ENCODE measurements around the gene RAB11B. TPM values are rescaled to one million over a fixed set of nuclear protein-coding genes. Genes with fewer than 3 reads are reported as not detected.
"Not testable (repeated sequence)": the region's sequence is repeated elsewhere in the genome, so short reads cannot be mapped to it uniquely, and the experiment has no call there.

RAB11B gene
- total RNA-seq, 3 donors from 2014 or later (not counting 1 experiment from before 2014, with no cell fraction given): 101 to 116 (median 108) TPM

DNA sequence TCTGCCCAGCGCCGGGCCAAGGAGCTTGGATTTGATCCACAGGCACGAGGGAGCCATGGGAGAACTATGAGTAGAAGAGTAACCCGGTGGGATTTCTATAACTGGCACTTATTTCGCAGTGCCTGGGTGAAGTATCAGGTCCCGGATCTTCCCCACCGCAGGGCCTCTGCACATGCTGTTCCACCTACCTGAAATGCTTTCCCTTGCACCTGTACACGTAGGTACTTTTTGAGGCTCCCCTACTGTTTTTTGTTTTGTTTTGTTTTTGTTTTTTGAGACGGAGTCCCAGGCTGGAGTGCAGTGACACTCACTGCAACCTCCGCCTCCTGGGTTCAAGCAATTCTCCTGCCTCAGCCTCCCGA is 46.7 kb upstream of the RAB11B start:
- DNase-seq (no peak), ATAC-seq (no peak)
- no peaks in the 10 kb centered on the region for H3K9me3 Mint-ChIP-seq
- Histone ChIP-seq H3K36me3 (ENCODE audit: control insufficient read depth, insufficient read depth, low read length) (no peaks in the 10 kb centered on the region), H3K27me3 (ENCODE audit: control insufficient read depth, insufficient read depth, low read length) (no peaks in the 10 kb centered on the region), H3K4me3 (ENCODE audit: low read length) (peak overlapping the region; percentile 79), H3K4me1 (ENCODE audit: control insufficient read depth, insufficient read depth, low read length) (peaks cover 19% of the 10 kb centered on the region), H3K9me3 (ENCODE audit: control insufficient read depth, insufficient read depth, low read length) (no peaks in the 10 kb centered on the region), H3K27ac (ENCODE audit: low read length) (no peak overlapping the region)
- H3K36me3 Mint-ChIP-seq: no peaks in the 10 kb centered on the region
- intact Hi-C loops (cut with micrococcal nuclease): no loop called here
- peaks cover 12 to 23% of the 10 kb centered on the region in 2 donors for H3K4me1 Mint-ChIP-seq
- H3K27ac Mint-ChIP-seq: peak overlapping the region; percentile 43 to 86
- 48% methylated on average over 11 of the region's 11 CpGs for WGBS (ENCODE audit: insufficient coverage)
- TF ChIP-seq, protein P1, sequence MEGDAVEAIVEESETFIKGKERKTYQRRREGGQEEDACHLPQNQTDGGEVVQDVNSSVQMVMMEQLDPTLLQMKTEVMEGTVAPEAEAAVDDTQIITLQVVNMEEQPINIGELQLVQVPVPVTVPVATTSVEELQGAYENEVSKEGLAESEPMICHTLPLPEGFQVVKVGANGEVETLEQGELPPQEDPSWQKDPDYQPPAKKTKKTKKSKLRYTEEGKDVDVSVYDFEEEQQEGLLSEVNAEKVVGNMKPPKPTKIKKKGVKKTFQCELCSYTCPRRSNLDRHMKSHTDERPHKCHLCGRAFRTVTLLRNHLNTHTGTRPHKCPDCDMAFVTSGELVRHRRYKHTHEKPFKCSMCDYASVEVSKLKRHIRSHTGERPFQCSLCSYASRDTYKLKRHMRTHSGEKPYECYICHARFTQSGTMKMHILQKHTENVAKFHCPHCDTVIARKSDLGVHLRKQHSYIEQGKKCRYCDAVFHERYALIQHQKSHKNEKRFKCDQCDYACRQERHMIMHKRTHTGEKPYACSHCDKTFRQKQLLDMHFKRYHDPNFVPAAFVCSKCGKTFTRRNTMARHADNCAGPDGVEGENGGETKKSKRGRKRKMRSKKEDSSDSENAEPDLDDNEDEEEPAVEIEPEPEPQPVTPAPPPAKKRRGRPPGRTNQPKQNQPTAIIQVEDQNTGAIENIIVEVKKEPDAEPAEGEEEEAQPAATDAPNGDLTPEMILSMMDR (IDR thresholded peaks at IDR 0.05): no peak
- no peaks in the 10 kb centered on the region for H3K27me3 Mint-ChIP-seq (ENCODE audit: low read depth in 2 of 2)
- peak overlapping the region; percentile 87 for H3K4me3 Mint-ChIP-seq

DNA sequence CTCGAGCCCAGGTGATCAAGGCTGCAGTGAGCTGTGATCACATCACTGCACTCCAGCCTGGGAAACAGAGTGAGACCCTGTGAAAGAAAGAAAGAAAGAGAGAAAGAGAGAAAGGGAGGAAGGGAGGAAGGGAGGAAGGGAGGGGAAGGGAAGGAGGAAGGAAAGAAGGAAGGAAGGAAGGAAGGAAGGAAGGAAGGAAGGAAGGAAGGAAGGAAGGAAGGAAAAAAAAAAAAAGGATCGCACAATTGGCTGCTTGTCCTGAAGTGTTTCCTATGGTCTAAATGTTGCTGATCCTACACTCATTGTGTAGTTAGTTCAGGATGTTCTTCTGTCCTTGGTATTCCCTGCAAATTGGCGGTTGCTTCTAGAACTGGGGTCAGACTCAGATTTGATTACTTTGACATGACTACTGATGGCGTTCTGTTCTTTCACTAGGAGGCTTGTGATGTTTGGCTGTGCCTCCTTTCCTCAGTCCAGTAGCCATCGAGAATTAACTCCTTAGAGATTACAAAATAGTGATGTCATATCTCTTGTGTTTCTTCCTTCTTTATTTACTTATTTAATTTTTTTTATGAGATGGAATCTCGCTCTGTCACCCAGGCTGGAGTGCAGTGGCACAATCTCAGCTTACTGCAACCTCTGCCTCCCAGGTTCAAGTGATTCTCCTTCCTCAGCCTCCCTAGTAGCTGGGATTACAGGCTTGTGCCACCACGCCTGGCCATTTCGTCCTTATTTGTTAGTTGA is 40.4 kb upstream of the RAB11B start:
- ATAC-seq: not testable (repeated sequence)

DNA sequence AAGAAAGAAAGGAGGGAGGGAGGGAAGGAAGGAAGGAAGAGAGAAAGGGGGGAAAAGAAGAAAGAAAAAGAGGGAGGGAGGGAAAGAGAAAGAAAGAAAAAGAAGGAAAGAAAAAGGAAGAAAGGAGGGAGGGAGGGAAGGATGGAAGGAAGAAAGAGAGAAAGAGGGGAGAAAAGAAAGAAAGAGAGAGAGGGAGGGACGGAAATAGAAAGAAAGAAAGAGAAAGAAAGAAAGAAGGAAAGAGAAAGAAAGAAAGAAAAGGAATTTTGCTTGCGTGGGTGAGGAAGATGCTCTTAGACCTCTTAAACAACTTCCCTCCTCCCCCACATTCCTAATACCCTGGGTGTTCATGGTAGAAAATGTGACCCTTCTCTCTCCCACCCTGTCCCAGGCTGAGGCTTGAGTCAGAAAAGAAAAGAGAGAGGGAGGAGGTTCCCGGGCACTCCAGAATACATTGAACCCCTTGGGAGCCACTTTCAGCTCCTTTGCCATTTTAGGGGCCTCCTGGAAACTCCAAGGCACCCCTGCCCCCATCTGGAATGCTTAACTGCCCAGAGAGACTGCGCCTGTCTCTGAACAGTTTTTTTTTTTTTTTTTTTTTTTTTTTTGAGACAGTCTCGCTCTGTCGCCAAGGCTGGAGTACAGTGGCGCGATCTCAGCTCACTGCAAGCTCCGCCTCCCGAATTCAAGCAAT is 37.9 kb upstream of the RAB11B start:
- Histone ChIP-seq H3K4me3 (ENCODE audit: low read length) (no peak overlapping the region), H3K27ac (ENCODE audit: low read length) (no peak overlapping the region), H3K9me3 (ENCODE audit: control insufficient read depth, insufficient read depth, low read length) (no peaks in the 10 kb centered on the region), H3K36me3 (ENCODE audit: control insufficient read depth, insufficient read depth, low read length) (no peaks in the 10 kb centered on the region), H3K27me3 (ENCODE audit: control insufficient read depth, insufficient read depth, low read length) (peaks cover 6% of the 10 kb centered on the region), H3K4me1 (ENCODE audit: control insufficient read depth, insufficient read depth, low read length) (peaks cover 9% of the 10 kb centered on the region)
- Mint-ChIP-seq H3K27ac (no peak overlapping the region), H3K36me3 (no peaks in the 10 kb centered on the region), H3K9me3 (no peaks in the 10 kb centered on the region), H3K4me3 (no peak overlapping the region), H3K27me3 (ENCODE audit: low read depth in 2 of 2) (peaks cover 15 to 18% of the 10 kb centered on the region in 2 donors), H3K4me1 (peaks cover 4 to 5% of the 10 kb centered on the region in 2 donors)
- ATAC-seq: no peak
- WGBS (ENCODE audit: insufficient coverage): 46% methylated on average over 9 of the region's 10 CpGs
- TF ChIP-seq, protein P1 (IDR thresholded peaks at IDR 0.05): no peak
- DNase-seq: no peak
- intact Hi-C loops (cut with micrococcal nuclease): loop anchor here (2.0 to 5.0 kb wide), 2 partner anchors 230 to 291 kb away; no protein-coding TSS in a partner anchor

More for the DNA sequence above, 40.4 kb upstream of the RAB11B start:
- H3K27ac Mint-ChIP-seq; H3K4me3 ChIP-seq (ENCODE audit: low read length); H3K4me1 Mint-ChIP-seq; H3K4me1 ChIP-seq (ENCODE audit: control insufficient read depth, insufficient read depth, low read length); H3K4me3 Mint-ChIP-seq; DNase-seq; H3K36me3 ChIP-seq (ENCODE audit: control insufficient read depth, insufficient read depth, low read length); H3K27me3 ChIP-seq (ENCODE audit: control insufficient read depth, insufficient read depth, low read length); H3K9me3 ChIP-seq (ENCODE audit: control insufficient read depth, insufficient read depth, low read length); H3K36me3 Mint-ChIP-seq; H3K27ac ChIP-seq (ENCODE audit: low read length); H3K9me3 Mint-ChIP-seq: not testable (repeated sequence)
- peaks cover 15 to 18% of the 10 kb centered on the region in 2 donors for H3K27me3 Mint-ChIP-seq (ENCODE audit: low read depth in 2 of 2)
- WGBS (ENCODE audit: insufficient coverage): 73% methylated on average over 5 of the region's 8 CpGs
- intact Hi-C loops (cut with micrococcal nuclease): loop anchor here (5.0 kb wide), 1 partner anchor 232 kb away; no protein-coding TSS in a partner anchor

DNA sequence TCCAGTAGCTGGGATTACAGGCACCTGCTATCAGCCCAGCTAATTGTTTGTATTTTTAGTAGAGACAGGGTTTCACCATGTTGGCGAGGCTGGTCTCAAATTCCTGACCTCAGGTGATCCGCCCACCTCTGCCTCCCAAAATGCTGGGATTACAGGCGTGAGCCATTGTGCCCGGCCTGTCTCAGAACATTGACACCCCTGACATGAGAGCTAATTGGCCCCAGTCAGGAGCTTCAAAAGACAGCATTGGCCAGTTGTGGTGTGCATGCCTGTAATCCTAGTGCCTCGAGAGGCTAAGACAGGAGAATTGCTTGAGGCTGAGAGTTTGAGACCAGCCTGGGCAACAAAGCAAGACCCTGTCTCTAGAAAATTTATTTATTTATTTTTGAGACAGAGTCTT is 37.3 kb upstream of the RAB11B start:
- H3K27ac ChIP-seq (ENCODE audit: low read length); H3K36me3 Mint-ChIP-seq; H3K27ac Mint-ChIP-seq; H3K4me1 ChIP-seq (ENCODE audit: control insufficient read depth, insufficient read depth, low read length); H3K9me3 ChIP-seq (ENCODE audit: control insufficient read depth, insufficient read depth, low read length); H3K36me3 ChIP-seq (ENCODE audit: control insufficient read depth, insufficient read depth, low read length); H3K9me3 Mint-ChIP-seq; H3K4me3 ChIP-seq (ENCODE audit: low read length); DNase-seq; H3K27me3 ChIP-seq (ENCODE audit: control insufficient read depth, insufficient read depth, low read length); H3K4me3 Mint-ChIP-seq; H3K4me1 Mint-ChIP-seq; ATAC-seq: not testable (repeated sequence)
- WGBS (ENCODE audit: insufficient coverage): 76% methylated on average over 5 of the region's 5 CpGs
- intact Hi-C loops (cut with micrococcal nuclease): loop anchor here (2.0 to 5.0 kb wide), 2 partner anchors 229 to 290 kb away; no protein-coding TSS in a partner anchor
- H3K27me3 Mint-ChIP-seq (ENCODE audit: low read depth in 2 of 2): peaks cover 15 to 18% of the 10 kb centered on the region in 2 donors
